Measurements from ENCODE around the gene ADAM20.
"Not testable (repeated sequence)": the region's sequence is repeated elsewhere in the genome, so short reads cannot be mapped to it uniquely, and the experiment has no call there.

The ADAM20 gene

DNA sequence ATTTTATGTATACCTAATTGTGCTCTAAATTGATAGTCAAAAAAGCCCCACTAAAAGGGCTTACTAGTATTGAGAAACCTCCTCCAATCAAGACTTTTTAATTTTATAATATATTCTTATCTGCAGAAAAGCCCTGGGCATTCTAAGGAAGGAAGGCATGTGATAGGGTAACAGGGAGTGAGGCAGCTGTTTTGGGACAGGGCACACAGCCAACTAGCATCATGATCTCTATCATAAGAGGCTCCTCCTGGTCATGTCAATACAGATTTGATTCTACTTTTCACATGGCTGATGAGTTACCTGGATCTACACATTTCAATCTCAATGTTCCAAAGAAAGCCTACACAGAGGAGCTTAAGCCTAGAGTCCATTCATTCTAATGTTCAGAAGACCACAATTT, 9.1 kb downstream of the ADAM20 start:
- H3K4me3 ChIP-seq (ENCODE audit: low read depth, low read length) = no peak overlapping the region
- in situ Hi-C loops (cut with HindIII; ENCODE audit: low sequenced_read_pairs) = no loop called here
- TF ChIP-seq, protein P1, sequence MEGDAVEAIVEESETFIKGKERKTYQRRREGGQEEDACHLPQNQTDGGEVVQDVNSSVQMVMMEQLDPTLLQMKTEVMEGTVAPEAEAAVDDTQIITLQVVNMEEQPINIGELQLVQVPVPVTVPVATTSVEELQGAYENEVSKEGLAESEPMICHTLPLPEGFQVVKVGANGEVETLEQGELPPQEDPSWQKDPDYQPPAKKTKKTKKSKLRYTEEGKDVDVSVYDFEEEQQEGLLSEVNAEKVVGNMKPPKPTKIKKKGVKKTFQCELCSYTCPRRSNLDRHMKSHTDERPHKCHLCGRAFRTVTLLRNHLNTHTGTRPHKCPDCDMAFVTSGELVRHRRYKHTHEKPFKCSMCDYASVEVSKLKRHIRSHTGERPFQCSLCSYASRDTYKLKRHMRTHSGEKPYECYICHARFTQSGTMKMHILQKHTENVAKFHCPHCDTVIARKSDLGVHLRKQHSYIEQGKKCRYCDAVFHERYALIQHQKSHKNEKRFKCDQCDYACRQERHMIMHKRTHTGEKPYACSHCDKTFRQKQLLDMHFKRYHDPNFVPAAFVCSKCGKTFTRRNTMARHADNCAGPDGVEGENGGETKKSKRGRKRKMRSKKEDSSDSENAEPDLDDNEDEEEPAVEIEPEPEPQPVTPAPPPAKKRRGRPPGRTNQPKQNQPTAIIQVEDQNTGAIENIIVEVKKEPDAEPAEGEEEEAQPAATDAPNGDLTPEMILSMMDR (IDR thresholded peaks at IDR 0.05; ENCODE audit: low read depth, low read length) = no peak
- no peak for DNase-seq (ENCODE audit: low read depth, low spot score)

DNA sequence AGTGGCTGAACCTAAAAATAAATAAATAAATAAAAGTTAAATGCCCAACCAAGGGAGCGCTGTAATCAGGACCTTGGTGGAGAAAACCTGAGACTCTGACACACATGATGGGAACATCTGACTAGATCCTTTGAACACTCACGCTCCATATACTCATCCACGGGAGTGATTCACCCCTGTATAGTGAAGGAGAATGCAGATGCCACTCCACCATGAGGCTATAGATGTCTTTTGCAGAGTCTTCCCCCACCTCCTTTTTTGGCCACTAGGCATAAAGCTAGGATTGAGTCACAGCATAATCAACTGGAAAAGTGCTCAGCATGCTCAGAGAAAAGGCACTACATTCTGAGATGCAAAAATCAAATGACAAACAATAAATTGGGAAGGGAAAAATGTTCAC, 19.0 kb downstream of the ADAM20 start:
- no peak for DNase-seq (ENCODE audit: low read depth, low spot score)
- in situ Hi-C loops (cut with HindIII; ENCODE audit: low sequenced_read_pairs) = no loop called here
- TF ChIP-seq, protein P1 (IDR thresholded peaks at IDR 0.05; ENCODE audit: low read depth, low read length) = no peak
- H3K4me3 ChIP-seq (ENCODE audit: low read depth, low read length) = no peak overlapping the region

DNA sequence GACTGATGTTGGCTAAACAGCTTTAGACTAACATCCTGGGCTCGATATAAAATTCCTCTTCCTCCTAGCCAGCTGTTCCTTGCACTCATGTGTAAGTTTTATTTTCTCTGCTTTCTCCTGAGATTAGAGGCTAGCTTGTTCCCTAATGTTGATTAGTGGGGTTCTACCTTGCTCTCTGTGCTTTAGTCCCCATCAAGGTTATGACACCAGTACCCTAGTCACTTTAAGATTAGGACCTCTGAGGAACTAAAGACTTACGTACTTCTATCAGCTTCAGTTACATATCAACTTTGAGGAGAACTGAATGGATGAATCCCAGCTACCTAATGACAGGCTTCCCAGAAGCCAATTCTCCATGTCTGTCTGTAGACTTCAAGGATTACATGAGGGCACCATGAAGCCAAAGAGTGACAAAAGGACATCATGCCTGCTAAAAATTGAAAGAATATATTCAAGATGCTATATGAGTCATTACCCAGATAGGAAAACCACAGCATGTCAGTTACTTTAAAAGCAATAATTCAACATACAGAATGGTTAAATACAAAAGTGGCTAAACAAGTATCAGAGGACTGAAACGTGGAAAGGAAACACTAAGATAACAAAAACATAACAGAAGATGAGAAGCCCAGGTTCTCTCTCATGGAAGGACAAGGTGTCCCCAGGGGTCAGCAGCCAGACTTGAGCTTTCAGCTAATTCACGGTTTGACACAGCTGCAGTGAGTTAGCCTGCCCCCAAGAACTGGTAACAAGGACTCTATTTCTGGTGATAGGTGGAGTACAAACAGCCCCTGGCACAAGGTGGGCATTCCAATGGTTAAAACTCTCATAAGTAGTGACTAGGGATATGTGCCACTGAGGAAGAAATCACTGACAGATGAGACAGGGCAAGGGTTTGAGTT, 20.4 kb downstream of the ADAM20 start:
- DNase-seq (ENCODE audit: low read depth, low spot score) = no peak
- in situ Hi-C loops (cut with HindIII; ENCODE audit: low sequenced_read_pairs) = no loop called here
- TF ChIP-seq, protein P1 (IDR thresholded peaks at IDR 0.05; ENCODE audit: low read depth, low read length) = no peak
- no peak overlapping the region for H3K4me3 ChIP-seq (ENCODE audit: low read depth, low read length)

DNA sequence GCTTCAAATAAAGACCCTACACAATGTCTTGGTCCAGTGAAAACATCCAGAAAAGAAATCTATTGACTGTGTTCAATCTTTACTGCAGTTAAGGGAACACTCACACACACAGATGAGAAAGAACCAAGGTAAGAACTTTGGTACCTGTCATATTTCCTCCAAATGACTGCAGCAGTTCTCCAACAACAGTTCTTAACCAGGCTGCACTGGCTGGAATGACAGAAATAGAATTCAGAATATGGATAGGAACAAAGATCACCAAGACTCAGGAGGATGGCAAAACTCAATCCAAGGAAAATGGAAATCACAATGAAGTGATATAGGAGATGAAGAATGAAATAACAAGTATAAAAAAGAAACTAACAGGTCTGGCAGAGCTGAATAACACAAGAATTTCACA, 36.6 kb downstream of the ADAM20 start:
- no peak for DNase-seq (ENCODE audit: low read depth, low spot score)
- no peak overlapping the region for H3K4me3 ChIP-seq (ENCODE audit: low read depth, low read length)
- TF ChIP-seq, protein P1 (IDR thresholded peaks at IDR 0.05; ENCODE audit: low read depth, low read length) = no peak
- in situ Hi-C loops (cut with HindIII; ENCODE audit: low sequenced_read_pairs) = no loop called here

DNA sequence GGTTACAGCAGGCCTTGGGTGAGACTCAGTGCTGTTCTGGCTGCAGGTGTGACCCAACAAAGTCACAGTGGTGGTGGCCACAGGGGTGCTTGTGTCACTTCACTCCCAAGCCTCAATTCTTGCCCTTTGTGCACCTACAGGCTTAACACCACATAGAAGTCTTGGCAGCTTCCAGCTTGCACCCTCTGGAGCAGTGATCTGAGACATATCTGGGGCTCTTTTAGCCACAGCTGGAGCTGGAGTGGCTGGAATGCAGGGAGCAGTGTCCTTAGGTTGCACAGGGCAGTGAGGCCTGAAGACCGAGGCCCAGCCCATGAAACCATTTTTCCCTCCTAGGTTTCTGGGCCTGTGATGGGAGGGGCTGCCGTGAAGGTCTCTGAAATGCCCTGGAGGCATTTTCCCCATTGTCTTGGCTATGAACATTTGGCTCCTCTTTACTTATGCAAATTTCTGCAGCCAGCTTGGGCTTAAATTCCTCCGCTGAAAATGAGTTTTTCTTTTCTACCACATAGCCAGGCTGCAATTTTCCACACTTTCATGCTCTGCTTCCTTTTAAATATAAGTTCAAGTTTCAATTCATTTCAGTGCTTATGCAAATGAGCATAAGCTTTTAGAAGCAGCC, 45.1 kb downstream of the ADAM20 start:
- in situ Hi-C loops (cut with HindIII; ENCODE audit: low sequenced_read_pairs) = no loop called here
- no peak overlapping the region for H3K4me3 ChIP-seq (ENCODE audit: low read depth, low read length)
- TF ChIP-seq, protein P1 (IDR thresholded peaks at IDR 0.05; ENCODE audit: low read depth, low read length) = no peak
- no peak for DNase-seq (ENCODE audit: low read depth, low spot score)

DNA sequence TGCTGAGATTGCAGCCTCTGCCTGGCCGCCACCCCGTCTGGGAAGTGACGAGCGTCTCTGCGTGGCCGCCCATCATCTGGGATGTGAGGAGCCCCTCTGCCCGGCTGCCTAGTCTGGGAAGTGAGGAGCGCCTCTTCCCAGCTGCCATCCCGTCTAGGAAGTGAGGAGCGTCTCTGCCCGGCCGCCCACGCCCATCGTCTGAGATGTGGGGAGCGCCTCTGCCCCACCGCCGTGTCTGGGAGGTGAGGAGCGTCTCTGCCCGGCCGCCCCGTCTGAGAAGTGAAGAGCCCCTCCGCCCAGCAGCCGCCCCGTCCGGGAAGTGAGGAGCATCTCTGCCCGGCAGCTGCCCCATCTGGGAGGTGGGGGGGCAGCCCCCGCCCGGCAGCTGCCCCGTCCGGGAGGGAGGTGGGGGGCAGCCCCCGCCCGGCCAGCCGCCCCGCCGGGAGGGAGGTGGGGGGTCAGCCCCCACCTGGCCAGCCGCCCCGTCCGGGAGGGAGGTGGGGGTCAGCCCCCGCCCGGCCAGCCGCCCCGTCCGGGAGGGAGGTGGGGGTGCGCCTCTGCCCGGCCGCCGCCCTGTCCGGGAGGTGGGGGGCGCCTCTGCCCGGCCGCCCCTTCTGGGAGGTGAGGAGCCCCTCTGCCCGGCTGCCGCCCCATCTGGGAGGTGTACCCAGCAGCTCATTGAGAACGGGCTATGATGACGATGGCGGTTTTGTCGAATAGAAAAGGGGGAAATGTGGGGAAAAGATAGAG, 57.3 kb downstream of the ADAM20 start:
- H3K4me3 ChIP-seq (ENCODE audit: low read depth, low read length); DNase-seq (ENCODE audit: low read depth, low spot score); in situ Hi-C loops (cut with HindIII; ENCODE audit: low sequenced_read_pairs): not testable (repeated sequence)

DNA sequence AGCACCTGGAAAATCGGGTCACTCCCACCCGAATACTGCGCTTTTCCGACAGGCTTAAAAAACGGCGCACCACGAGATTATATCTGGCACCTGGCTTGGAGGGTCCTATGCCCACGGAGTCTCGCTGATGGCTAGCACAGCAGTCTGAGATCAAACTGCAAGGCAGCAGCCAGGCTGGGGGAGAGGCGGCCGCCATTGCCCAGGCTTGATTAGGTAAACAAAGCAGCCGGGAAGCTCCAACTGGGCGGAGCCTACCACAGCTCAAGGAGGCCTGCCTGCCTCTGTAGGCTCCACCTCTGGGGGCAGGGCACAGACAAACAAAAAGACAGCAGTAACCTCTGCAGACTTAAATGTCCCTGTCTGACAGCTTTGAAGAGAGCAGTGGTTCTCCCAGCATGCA, 59.3 kb downstream of the ADAM20 start:
- DNase-seq (ENCODE audit: low read depth, low spot score); in situ Hi-C loops (cut with HindIII; ENCODE audit: low sequenced_read_pairs); H3K4me3 ChIP-seq (ENCODE audit: low read depth, low read length): not testable (repeated sequence)
